Activated CD8-positive, alpha-beta T cell treated with anti-CD3 and anti-CD28 coated beads, Interleukin-2, amount 10 ng/mL, durations not matched to agents 7 days and 5 days (primary cell): ENCODE data around the gene ATP7B. TPM values are rescaled to one million over a fixed set of nuclear protein-coding genes. Genes with fewer than 3 reads are reported as not detected.
"Not testable (repeated sequence)": the region's sequence is repeated elsewhere in the genome, so short reads cannot be mapped to it uniquely, and the experiment has no call there.

Source experiments
- ATAC-seq: fragments of 150-1000 bp; cut with Tn5 transposase; one replicate; pipeline ENCODE4 v1.10.0; 2021; ENCODE audit warnings: moderate library complexity
- CTCF ChIA-PET: fragments of 350-600 bp; sonication (Branson Sonifier 250); formaldehyde crosslinking; loops from one replicate; lab custom pipeline; 2021; ENCODE audit warnings: antibody characterized with exemption; lab: Charles Lee
- POLR2A ChIA-PET: fragments of 350-600 bp; sonication (Branson Sonifier 250); formaldehyde crosslinking; loops from one replicate; lab custom pipeline; 2021; ENCODE audit warnings: antibody characterized with exemption; lab: Charles Lee
- DNase-seq: peaks from one replicate; pipeline ENCODE4 v3.0.0-alpha.2; 2020
- H3K27ac Mint-ChIP-seq: one replicate; pipeline ENCODE4 v1.8.0; 2021; ENCODE audit warnings: mild to moderate bottlenecking, mixed read lengths
- H3K27me3 Mint-ChIP-seq: one replicate; pipeline ENCODE4 v1.8.0; 2021; ENCODE audit warnings: low read depth, mixed read lengths
- H3K36me3 Mint-ChIP-seq: one replicate; pipeline ENCODE4 v1.8.0; 2021; ENCODE audit warnings: low read depth, mixed read lengths
- H3K4me1 Mint-ChIP-seq: one replicate; pipeline ENCODE4 v1.8.0; 2021; ENCODE audit warnings: low read depth, mixed read lengths
- H3K4me3 Mint-ChIP-seq: one replicate; pipeline ENCODE4 v1.8.0; 2021; ENCODE audit warnings: mild to moderate bottlenecking, mixed read lengths
- H3K9me3 Mint-ChIP-seq: one replicate; pipeline ENCODE4 v1.8.0; 2022; ENCODE audit warnings: mixed read lengths; ENCODE audit not compliant: insufficient read depth
- total RNA-seq, 2 experiments: library from RNA; stranded (reverse); gene quantifications; one replicate each; pipeline ENCODE4 v1.2.3, GENCODE V29; 2021

Gene ATP7B
- total RNA-seq, 2 experiments from 2014 or later = 0.29 to 0.37 TPM

GRCh38 chr13:51995677-51996551, 15.3 kb downstream of the ATP7B start:
- H3K4me3 Mint-ChIP-seq = no peak overlapping the region
- CTCF ChIA-PET = no interaction called here
- ATAC-seq = peak; percentile 39

GRCh38 chr13:51993713-51994112, 17.5 kb downstream of the ATP7B start:
- Mint-ChIP-seq H3K27me3 (peaks cover 16% of the 10 kb centered on the region), H3K36me3 (no peaks in the 10 kb centered on the region), H3K27ac (no peak overlapping the region), H3K4me1 (peaks cover 6% of the 10 kb centered on the region), H3K9me3 (no peaks in the 10 kb centered on the region), H3K4me3 (no peak overlapping the region)
- ChIA-PET CTCF (no interaction called here), POLR2A (no interaction called here)
- DNase-seq = no peak
- ATAC-seq = no peak

More at GRCh38 chr13:51995677-51996551, 15.3 kb downstream of the ATP7B start:
- no peaks in the 10 kb centered on the region for H3K9me3 Mint-ChIP-seq
- peaks cover 27% of the 10 kb centered on the region for H3K27me3 Mint-ChIP-seq
- POLR2A ChIA-PET = no interaction called here
- no peaks in the 10 kb centered on the region for H3K36me3 Mint-ChIP-seq
- peaks cover 6% of the 10 kb centered on the region for H3K4me1 Mint-ChIP-seq
- no peak for DNase-seq
- no peak overlapping the region for H3K27ac Mint-ChIP-seq

- DNase-seq (no peak), ATAC-seq (no peak)
- Mint-ChIP-seq H3K27me3 (peaks cover 34% of the 10 kb centered on the region), H3K4me3 (no peak overlapping the region), H3K4me1 (no peaks in the 10 kb centered on the region), H3K27ac (no peak overlapping the region), H3K36me3 (no peaks in the 10 kb centered on the region), H3K9me3 (no peaks in the 10 kb centered on the region)
- CTCF ChIA-PET = no interaction called here
- POLR2A ChIA-PET = no interaction called here
Measured at GRCh38 chr13:51988988-51989618, 22.1 kb downstream of the ATP7B start.

- H3K27ac Mint-ChIP-seq, CTCF ChIA-PET, DNase-seq, H3K36me3 Mint-ChIP-seq, H3K4me1 Mint-ChIP-seq, POLR2A ChIA-PET, H3K4me3 Mint-ChIP-seq, ATAC-seq, H3K9me3 Mint-ChIP-seq: not testable (repeated sequence)
- H3K27me3 Mint-ChIP-seq = peaks cover 35% of the 10 kb centered on the region
Measured at GRCh38 chr13:51984904-51985303, 26.3 kb downstream of the ATP7B start.

- ATAC-seq, CTCF ChIA-PET, H3K9me3 Mint-ChIP-seq, POLR2A ChIA-PET, H3K4me1 Mint-ChIP-seq, DNase-seq, H3K36me3 Mint-ChIP-seq, H3K4me3 Mint-ChIP-seq, H3K27ac Mint-ChIP-seq: not testable (repeated sequence)
- H3K27me3 Mint-ChIP-seq = peaks cover 33% of the 10 kb centered on the region
Measured at GRCh38 chr13:51983292-51983691, 28.0 kb downstream of the ATP7B start.

GRCh38 chr13:51981355-51981754, 29.9 kb downstream of the ATP7B start:
- Mint-ChIP-seq H3K9me3 (no peaks in the 10 kb centered on the region), H3K36me3 (no peaks in the 10 kb centered on the region), H3K4me1 (no peaks in the 10 kb centered on the region), H3K27ac (no peak overlapping the region), H3K27me3 (peaks cover 19% of the 10 kb centered on the region), H3K4me3 (no peak overlapping the region)
- CTCF ChIA-PET = no interaction called here
- ATAC-seq (no peak), DNase-seq (no peak)
- POLR2A ChIA-PET = no interaction called here

- H3K36me3 Mint-ChIP-seq = no peaks in the 10 kb centered on the region
- H3K9me3 Mint-ChIP-seq = no peaks in the 10 kb centered on the region
- H3K4me1 Mint-ChIP-seq = no peaks in the 10 kb centered on the region
- ATAC-seq (no peak), DNase-seq (no peak)
- CTCF ChIA-PET = no interaction called here
- POLR2A ChIA-PET = no interaction called here
- no peak overlapping the region for H3K27ac Mint-ChIP-seq
- no peak overlapping the region for H3K4me3 Mint-ChIP-seq
- peaks cover 16% of the 10 kb centered on the region for H3K27me3 Mint-ChIP-seq
Measured at GRCh38 chr13:51980908-51981307, 30.3 kb downstream of the ATP7B start.

- Mint-ChIP-seq H3K9me3 (no peaks in the 10 kb centered on the region), H3K4me1 (no peaks in the 10 kb centered on the region), H3K4me3 (no peak overlapping the region), H3K36me3 (no peaks in the 10 kb centered on the region), H3K27ac (no peak overlapping the region), H3K27me3 (no peaks in the 10 kb centered on the region)
- ChIA-PET CTCF (interaction anchor here (1.2 kb wide), 1 partner anchor 13 kb away, joined by 3 read pairs; no protein-coding TSS in a partner anchor), POLR2A (interaction anchor here (0.6 kb wide), 1 partner anchor 21 kb away, joined by 3 read pairs; no protein-coding TSS in a partner anchor)
- ATAC-seq = no peak
- DNase-seq = no peak
Measured at GRCh38 chr13:51978796-51979556, 32.3 kb downstream of the ATP7B start.

- no peak for ATAC-seq
- Mint-ChIP-seq H3K27me3 (no peaks in the 10 kb centered on the region), H3K4me1 (no peaks in the 10 kb centered on the region), H3K27ac (no peak overlapping the region), H3K9me3 (no peaks in the 10 kb centered on the region), H3K36me3 (no peaks in the 10 kb centered on the region), H3K4me3 (no peak overlapping the region)
- POLR2A ChIA-PET = no interaction called here
- CTCF ChIA-PET = interaction anchor here (1.2 kb wide), 1 partner anchor 12 kb away, joined by 3 read pairs; no protein-coding TSS in a partner anchor
- DNase-seq = no peak
Measured at GRCh38 chr13:51977625-51978024, 33.6 kb downstream of the ATP7B start.

GRCh38 chr13:51976890-51977289, 34.4 kb downstream of the ATP7B start:
- Mint-ChIP-seq H3K27me3 (no peaks in the 10 kb centered on the region), H3K4me3 (no peak overlapping the region), H3K9me3 (no peaks in the 10 kb centered on the region), H3K4me1 (no peaks in the 10 kb centered on the region), H3K27ac (no peak overlapping the region), H3K36me3 (no peaks in the 10 kb centered on the region)
- ATAC-seq = no peak
- ChIA-PET POLR2A (no interaction called here), CTCF (no interaction called here)
- DNase-seq = no peak

- H3K36me3 Mint-ChIP-seq = no peaks in the 10 kb centered on the region
- peaks cover 4% of the 10 kb centered on the region for H3K4me1 Mint-ChIP-seq
- H3K4me3 Mint-ChIP-seq = no peak overlapping the region
- POLR2A ChIA-PET = no interaction called here
- no peaks in the 10 kb centered on the region for H3K9me3 Mint-ChIP-seq
- CTCF ChIA-PET = interaction anchor here (0.9 kb wide), 1 partner anchor 11 kb away, joined by 3 read pairs; no protein-coding TSS in a partner anchor
- H3K27me3 Mint-ChIP-seq = no peaks in the 10 kb centered on the region
- no peak overlapping the region for H3K27ac Mint-ChIP-seq
- no peak for DNase-seq
- ATAC-seq = no peak
Measured at GRCh38 chr13:51976423-51976822, 34.8 kb downstream of the ATP7B start.
